ENCODE results near the gene MPO. TPM values are rescaled to one million over a fixed set of nuclear protein-coding genes. Genes with fewer than 3 reads are reported as not detected.

The MPO gene
- polyA plus RNA-seq, 1 donor = 0.79 TPM

GRCh38 chr17:58250344-58251011, 30.3 kb downstream of the MPO start:
- H3K36me3 ChIP-seq (ENCODE audit: control insufficient read depth, insufficient read depth, low read length) = no peaks in the 10 kb centered on the region
- H3K27ac ChIP-seq (ENCODE audit: low read length) = no peak overlapping the region
- WGBS (ENCODE audit: insufficient coverage, low lambda C conversion rate) = 100% methylated on average over 2 of the region's 12 CpGs
- no peak for DNase-seq
- H3K4me1 ChIP-seq (ENCODE audit: control insufficient read depth, insufficient read depth, low read length) = peaks cover 33% of the 10 kb centered on the region
- peaks cover 6% of the 10 kb centered on the region for H3K9me3 ChIP-seq (ENCODE audit: control insufficient read depth, low read depth, low read length)
- H3K4me3 ChIP-seq (ENCODE audit: low read length) = no peak overlapping the region
- peaks cover 26% of the 10 kb centered on the region for H3K27me3 ChIP-seq (ENCODE audit: control insufficient read depth, insufficient read depth, low read length)

GRCh38 chr17:58249270-58250133, 31.2 kb downstream of the MPO start:
- no CpG with 5 or more reads among the region's 57 CpGs for WGBS (ENCODE audit: insufficient coverage, low lambda C conversion rate)
- Histone ChIP-seq H3K9me3 (ENCODE audit: control insufficient read depth, low read depth, low read length) (peaks cover 6% of the 10 kb centered on the region), H3K4me3 (ENCODE audit: low read length) (peak overlapping the region; percentile 49), H3K27me3 (ENCODE audit: control insufficient read depth, insufficient read depth, low read length) (peaks cover 20% of the 10 kb centered on the region), H3K4me1 (ENCODE audit: control insufficient read depth, insufficient read depth, low read length) (peaks cover 43% of the 10 kb centered on the region), H3K36me3 (ENCODE audit: control insufficient read depth, insufficient read depth, low read length) (no peaks in the 10 kb centered on the region), H3K27ac (ENCODE audit: low read length) (no peak overlapping the region)
- peak; percentile 46 to 71 for DNase-seq

DNA sequence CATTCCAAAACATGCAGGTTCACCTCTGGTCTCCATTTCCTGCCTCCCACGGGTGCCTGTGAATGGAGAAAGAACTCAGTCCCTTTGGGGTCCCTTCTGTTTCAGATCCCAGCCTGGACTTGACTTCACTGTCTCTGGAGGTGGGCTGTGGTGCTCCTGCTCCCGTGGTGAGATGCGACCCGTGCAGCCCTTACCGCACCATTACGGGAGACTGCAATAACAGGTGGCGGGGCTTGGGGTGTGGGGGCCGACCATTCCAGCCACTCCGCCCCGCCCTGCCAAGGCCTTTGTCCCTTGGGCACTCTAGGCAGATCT, 31.8 kb downstream of the MPO start:
- DNase-seq = peak in 1 of 2 donors; percentile 37
- Histone ChIP-seq H3K4me3 (ENCODE audit: low read length) (peak overlapping the region; percentile 49), H3K4me1 (ENCODE audit: control insufficient read depth, insufficient read depth, low read length) (peaks cover 48% of the 10 kb centered on the region), H3K36me3 (ENCODE audit: control insufficient read depth, insufficient read depth, low read length) (no peaks in the 10 kb centered on the region), H3K27ac (ENCODE audit: low read length) (no peak overlapping the region), H3K9me3 (ENCODE audit: control insufficient read depth, low read depth, low read length) (peaks cover 6% of the 10 kb centered on the region), H3K27me3 (ENCODE audit: control insufficient read depth, insufficient read depth, low read length) (peaks cover 16% of the 10 kb centered on the region)
- WGBS (ENCODE audit: insufficient coverage, low lambda C conversion rate) = no CpG with 5 or more reads among the region's 10 CpGs

GRCh38 chr17:58247511-58248363, 33.0 kb downstream of the MPO start:
- no peak overlapping the region for H3K4me3 ChIP-seq (ENCODE audit: low read length)
- no CpG with 5 or more reads among the region's 10 CpGs for WGBS (ENCODE audit: insufficient coverage, low lambda C conversion rate)
- peaks cover 13% of the 10 kb centered on the region for H3K27me3 ChIP-seq (ENCODE audit: control insufficient read depth, insufficient read depth, low read length)
- H3K27ac ChIP-seq (ENCODE audit: low read length) = no peak overlapping the region
- peaks cover 48% of the 10 kb centered on the region for H3K4me1 ChIP-seq (ENCODE audit: control insufficient read depth, insufficient read depth, low read length)
- H3K36me3 ChIP-seq (ENCODE audit: control insufficient read depth, insufficient read depth, low read length) = no peaks in the 10 kb centered on the region
- no peak for DNase-seq
- H3K9me3 ChIP-seq (ENCODE audit: control insufficient read depth, low read depth, low read length) = peaks cover 6% of the 10 kb centered on the region

- peaks cover 15% of the 10 kb centered on the region for H3K27me3 ChIP-seq (ENCODE audit: control insufficient read depth, insufficient read depth, low read length)
- H3K27ac ChIP-seq (ENCODE audit: low read length) = peak overlapping the region; percentile 83
- peak in 1 of 2 donors; percentile 58 for DNase-seq
- H3K9me3 ChIP-seq (ENCODE audit: control insufficient read depth, low read depth, low read length) = peaks cover 6% of the 10 kb centered on the region
- no peak overlapping the region for H3K4me3 ChIP-seq (ENCODE audit: low read length)
- no CpG with 5 or more reads among the region's 1 CpG for WGBS (ENCODE audit: insufficient coverage, low lambda C conversion rate)
- H3K36me3 ChIP-seq (ENCODE audit: control insufficient read depth, insufficient read depth, low read length) = no peaks in the 10 kb centered on the region
- peaks cover 48% of the 10 kb centered on the region for H3K4me1 ChIP-seq (ENCODE audit: control insufficient read depth, insufficient read depth, low read length)
These were observed 34.0 kb downstream of the MPO start for GRCh38 chr17:58246781-58247180.

DNA sequence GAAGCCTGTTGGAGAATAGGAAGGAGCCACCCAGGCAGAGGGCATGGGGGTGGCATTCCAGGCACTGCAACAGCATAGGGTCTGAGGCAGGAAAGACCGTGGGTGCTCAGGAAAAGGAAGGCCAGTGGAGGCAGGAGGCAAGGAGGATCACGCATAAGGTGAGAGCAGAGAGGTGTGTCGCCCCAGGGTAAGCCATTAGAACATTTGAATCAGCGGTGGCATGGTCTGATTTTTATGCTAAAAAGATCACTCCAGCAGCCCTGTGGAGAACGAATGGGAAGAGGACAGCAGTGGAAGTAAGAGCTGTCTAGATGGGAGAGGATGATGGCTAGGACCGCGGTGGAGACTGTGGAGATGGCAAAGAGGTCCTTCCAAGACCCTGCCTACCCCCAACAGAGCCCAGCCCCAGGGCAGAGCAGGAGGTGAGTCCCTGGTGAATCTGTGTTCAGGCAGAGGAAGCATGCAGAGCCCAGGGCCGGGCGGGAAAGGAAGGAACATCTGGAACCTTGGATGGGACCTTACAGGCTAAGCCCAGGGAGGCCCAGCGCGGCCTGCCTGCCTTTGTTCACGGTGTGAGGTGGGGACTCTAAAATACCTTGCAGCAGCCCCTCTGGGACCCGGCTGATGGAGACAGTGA, 34.5 kb downstream of the MPO start:
- H3K27ac ChIP-seq (ENCODE audit: low read length) = peak overlapping the region; percentile 83
- no peak for DNase-seq
- H3K4me1 ChIP-seq (ENCODE audit: control insufficient read depth, insufficient read depth, low read length) = peaks cover 48% of the 10 kb centered on the region
- peaks cover 6% of the 10 kb centered on the region for H3K9me3 ChIP-seq (ENCODE audit: control insufficient read depth, low read depth, low read length)
- no peak overlapping the region for H3K4me3 ChIP-seq (ENCODE audit: low read length)
- WGBS (ENCODE audit: insufficient coverage, low lambda C conversion rate) = 100% methylated on average over 1 of the region's 13 CpGs
- H3K36me3 ChIP-seq (ENCODE audit: control insufficient read depth, insufficient read depth, low read length) = no peaks in the 10 kb centered on the region
- H3K27me3 ChIP-seq (ENCODE audit: control insufficient read depth, insufficient read depth, low read length) = peaks cover 17% of the 10 kb centered on the region

GRCh38 chr17:58245428-58246103, 35.2 kb downstream of the MPO start:
- DNase-seq = peak; percentile 85 to 92
- Histone ChIP-seq H3K9me3 (ENCODE audit: control insufficient read depth, low read depth, low read length) (peaks cover 6% of the 10 kb centered on the region), H3K36me3 (ENCODE audit: control insufficient read depth, insufficient read depth, low read length) (no peaks in the 10 kb centered on the region), H3K4me3 (ENCODE audit: low read length) (no peak overlapping the region), H3K27ac (ENCODE audit: low read length) (peak overlapping the region; percentile 83), H3K27me3 (ENCODE audit: control insufficient read depth, insufficient read depth, low read length) (peaks cover 17% of the 10 kb centered on the region), H3K4me1 (ENCODE audit: control insufficient read depth, insufficient read depth, low read length) (peaks cover 48% of the 10 kb centered on the region)
- WGBS (ENCODE audit: insufficient coverage, low lambda C conversion rate) = 40% methylated on average over 1 of the region's 10 CpGs

- H3K27me3 ChIP-seq (ENCODE audit: control insufficient read depth, insufficient read depth, low read length) = peaks cover 15% of the 10 kb centered on the region
- WGBS (ENCODE audit: insufficient coverage, low lambda C conversion rate) = 43% methylated on average over 1 of the region's 6 CpGs
These were observed 35.8 kb downstream of the MPO start for GRCh38 chr17:58244963-58245362.

GRCh38 chr17:58242171-58242784, 38.5 kb downstream of the MPO start:
- H3K4me3 ChIP-seq (ENCODE audit: low read length) = no peak overlapping the region
- H3K27ac ChIP-seq (ENCODE audit: low read length) = no peak overlapping the region
- no CpG with 5 or more reads among the region's 4 CpGs for WGBS (ENCODE audit: insufficient coverage, low lambda C conversion rate)
- peaks cover 30% of the 10 kb centered on the region for H3K4me1 ChIP-seq (ENCODE audit: control insufficient read depth, insufficient read depth, low read length)
- H3K36me3 ChIP-seq (ENCODE audit: control insufficient read depth, insufficient read depth, low read length) = no peaks in the 10 kb centered on the region
- H3K9me3 ChIP-seq (ENCODE audit: control insufficient read depth, low read depth, low read length) = no peaks in the 10 kb centered on the region
- H3K27me3 ChIP-seq (ENCODE audit: control insufficient read depth, insufficient read depth, low read length) = peaks cover 4% of the 10 kb centered on the region
- DNase-seq = no peak

More at GRCh38 chr17:58244963-58245362, 35.8 kb downstream of the MPO start:
- H3K4me1 ChIP-seq (ENCODE audit: control insufficient read depth, insufficient read depth, low read length) = peaks cover 48% of the 10 kb centered on the region
- peak in 1 of 2 donors; percentile 40 for DNase-seq
- H3K4me3 ChIP-seq (ENCODE audit: low read length) = no peak overlapping the region
- H3K36me3 ChIP-seq (ENCODE audit: control insufficient read depth, insufficient read depth, low read length) = no peaks in the 10 kb centered on the region
- peak overlapping the region; percentile 83 for H3K27ac ChIP-seq (ENCODE audit: low read length)
- peaks cover 6% of the 10 kb centered on the region for H3K9me3 ChIP-seq (ENCODE audit: control insufficient read depth, low read depth, low read length)

All from large intestine (tissue), 3 donors.